Calu3 (cell line): Measurements from ENCODE around the gene CTRB1. TPM values are rescaled to one million over a fixed set of nuclear protein-coding genes. Genes with fewer than 3 reads are reported as not detected.
"Not testable (repeated sequence)": the region's sequence is repeated elsewhere in the genome, so short reads cannot be mapped to it uniquely, and the experiment has no call there.

ENCODE experiments used
- BruUV-seq: library from RNA; stranded (reverse); fragments of 400-500 nt; replicated peaks from 2 replicates; lab custom pipeline; 2021; lab: Mats Ljungman, UMichigan
- CTCF ChIA-PET: fragments of 300-600 bp; sonication (Branson Sonifier 250); formaldehyde crosslinking; loops from one replicate; lab custom pipeline; 2022; ENCODE audit warnings: antibody characterized with exemption; lab: Charles Lee
- DNase-seq: peaks from one replicate; pipeline ENCODE4 v3.0.0; 2022
- H3K27ac Mint-ChIP-seq: one replicate; pipeline ENCODE4 v1.8.0; 2022; ENCODE audit warnings: mixed read lengths; ENCODE audit not compliant: unreplicated experiment
- H3K27me3 Mint-ChIP-seq: one replicate; pipeline ENCODE4 v1.8.0; 2022; ENCODE audit warnings: mixed read lengths; ENCODE audit not compliant: unreplicated experiment
- H3K36me3 Mint-ChIP-seq: one replicate; pipeline ENCODE4 v1.8.0; 2022; ENCODE audit warnings: mild to moderate bottlenecking, moderate library complexity, mixed read lengths; ENCODE audit not compliant: insufficient read depth, unreplicated experiment
- H3K4me1 Mint-ChIP-seq: one replicate; pipeline ENCODE4 v1.8.0; 2022; ENCODE audit warnings: mild to moderate bottlenecking, low read depth, mixed read lengths; ENCODE audit not compliant: unreplicated experiment
- H3K4me3 Mint-ChIP-seq: one replicate; pipeline ENCODE4 v1.8.0; 2022; ENCODE audit warnings: mild to moderate bottlenecking, low read depth, moderate library complexity, mixed read lengths; ENCODE audit not compliant: unreplicated experiment
- H3K9me3 Mint-ChIP-seq: one replicate; pipeline ENCODE4 v1.8.0; 2022; ENCODE audit warnings: low read depth, mixed read lengths; ENCODE audit not compliant: unreplicated experiment
- intact Hi-C: fragments of 100-400 bp; cut with micrococcal nuclease; formaldehyde crosslinking; loops from one replicate; pipeline ENCODE4 v1.10.0; 2022; ENCODE audit not compliant: unreplicated experiment
- total RNA-seq: library from RNA; stranded (reverse); gene quantifications from 2 replicates; pipeline ENCODE4 v1.2.3, GENCODE V29; 2022
- TF ChIP-seq, protein P1 (sequence below): fragments of 200-600 bp; IDR thresholded peaks from one replicate; pipeline ENCODE4 v1.8.0; 2022; ENCODE audit warnings: antibody characterized with exemption; ENCODE audit not compliant: unreplicated experiment

CTRB1 gene
- total RNA-seq, 1 experiment from 2014 or later = not detected

DNA sequence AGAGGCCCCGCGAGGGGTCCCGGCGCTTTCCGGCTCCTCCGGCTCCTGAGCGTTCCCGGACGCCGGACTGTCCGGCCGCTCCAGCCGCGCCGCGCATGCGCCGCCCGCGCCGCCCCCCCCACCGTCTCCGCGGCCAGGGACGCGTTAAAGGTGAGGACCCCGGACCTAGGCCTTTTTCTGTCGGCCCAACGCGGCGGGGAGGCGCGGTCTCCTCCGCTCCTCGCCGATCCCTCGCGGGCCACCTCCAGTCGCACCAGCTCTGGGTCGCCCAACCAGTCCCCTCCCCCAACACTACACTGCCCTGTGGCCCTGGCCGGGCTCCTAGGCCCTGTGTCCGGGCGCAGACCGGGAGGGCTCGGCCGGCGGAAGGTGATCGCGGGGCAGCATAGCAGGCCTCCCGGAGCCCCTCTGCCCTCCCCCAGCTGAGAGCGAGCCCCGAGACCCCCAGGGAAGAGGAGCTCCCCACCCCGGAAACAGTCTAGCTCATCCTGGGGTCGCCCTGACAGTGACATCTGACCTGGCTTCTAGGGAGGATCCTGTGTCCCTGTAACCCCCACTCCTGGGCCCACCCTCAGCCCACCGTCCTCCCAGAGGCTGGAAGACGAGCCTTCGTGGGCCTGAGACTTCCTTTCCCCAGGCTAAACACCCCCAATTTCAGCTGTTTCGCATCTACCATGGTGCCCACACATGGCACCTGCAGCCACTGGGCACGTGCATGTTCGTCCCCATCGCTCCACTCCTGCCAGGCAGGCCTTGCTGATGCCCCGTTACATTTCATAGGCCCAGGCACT, 47.3 kb downstream of the CTRB1 start:
- DNase-seq = peak; percentile 89
- intact Hi-C loops = loop anchor here (2.0 kb wide), 1 partner anchor 21 kb away; no protein-coding TSS in a partner anchor
- H3K36me3 Mint-ChIP-seq = peaks cover 54% of the 10 kb centered on the region
- H3K4me3 Mint-ChIP-seq = peak overlapping the region; percentile 89
- H3K9me3 Mint-ChIP-seq = no peaks in the 10 kb centered on the region
- TF ChIP-seq, protein P1, sequence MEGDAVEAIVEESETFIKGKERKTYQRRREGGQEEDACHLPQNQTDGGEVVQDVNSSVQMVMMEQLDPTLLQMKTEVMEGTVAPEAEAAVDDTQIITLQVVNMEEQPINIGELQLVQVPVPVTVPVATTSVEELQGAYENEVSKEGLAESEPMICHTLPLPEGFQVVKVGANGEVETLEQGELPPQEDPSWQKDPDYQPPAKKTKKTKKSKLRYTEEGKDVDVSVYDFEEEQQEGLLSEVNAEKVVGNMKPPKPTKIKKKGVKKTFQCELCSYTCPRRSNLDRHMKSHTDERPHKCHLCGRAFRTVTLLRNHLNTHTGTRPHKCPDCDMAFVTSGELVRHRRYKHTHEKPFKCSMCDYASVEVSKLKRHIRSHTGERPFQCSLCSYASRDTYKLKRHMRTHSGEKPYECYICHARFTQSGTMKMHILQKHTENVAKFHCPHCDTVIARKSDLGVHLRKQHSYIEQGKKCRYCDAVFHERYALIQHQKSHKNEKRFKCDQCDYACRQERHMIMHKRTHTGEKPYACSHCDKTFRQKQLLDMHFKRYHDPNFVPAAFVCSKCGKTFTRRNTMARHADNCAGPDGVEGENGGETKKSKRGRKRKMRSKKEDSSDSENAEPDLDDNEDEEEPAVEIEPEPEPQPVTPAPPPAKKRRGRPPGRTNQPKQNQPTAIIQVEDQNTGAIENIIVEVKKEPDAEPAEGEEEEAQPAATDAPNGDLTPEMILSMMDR = no peak
- H3K27me3 Mint-ChIP-seq = no peaks in the 10 kb centered on the region
- H3K4me1 Mint-ChIP-seq = peaks cover 53% of the 10 kb centered on the region
- CTCF ChIA-PET = interaction anchor here (0.7 to 1.2 kb wide), 2 partner anchors 13 to 39 kb away, joined by 3 read pairs; no protein-coding TSS in a partner anchor
- peak overlapping the region; percentile 90 for H3K27ac Mint-ChIP-seq
- TSS peak; percentile 68 for BruUV-seq

DNA sequence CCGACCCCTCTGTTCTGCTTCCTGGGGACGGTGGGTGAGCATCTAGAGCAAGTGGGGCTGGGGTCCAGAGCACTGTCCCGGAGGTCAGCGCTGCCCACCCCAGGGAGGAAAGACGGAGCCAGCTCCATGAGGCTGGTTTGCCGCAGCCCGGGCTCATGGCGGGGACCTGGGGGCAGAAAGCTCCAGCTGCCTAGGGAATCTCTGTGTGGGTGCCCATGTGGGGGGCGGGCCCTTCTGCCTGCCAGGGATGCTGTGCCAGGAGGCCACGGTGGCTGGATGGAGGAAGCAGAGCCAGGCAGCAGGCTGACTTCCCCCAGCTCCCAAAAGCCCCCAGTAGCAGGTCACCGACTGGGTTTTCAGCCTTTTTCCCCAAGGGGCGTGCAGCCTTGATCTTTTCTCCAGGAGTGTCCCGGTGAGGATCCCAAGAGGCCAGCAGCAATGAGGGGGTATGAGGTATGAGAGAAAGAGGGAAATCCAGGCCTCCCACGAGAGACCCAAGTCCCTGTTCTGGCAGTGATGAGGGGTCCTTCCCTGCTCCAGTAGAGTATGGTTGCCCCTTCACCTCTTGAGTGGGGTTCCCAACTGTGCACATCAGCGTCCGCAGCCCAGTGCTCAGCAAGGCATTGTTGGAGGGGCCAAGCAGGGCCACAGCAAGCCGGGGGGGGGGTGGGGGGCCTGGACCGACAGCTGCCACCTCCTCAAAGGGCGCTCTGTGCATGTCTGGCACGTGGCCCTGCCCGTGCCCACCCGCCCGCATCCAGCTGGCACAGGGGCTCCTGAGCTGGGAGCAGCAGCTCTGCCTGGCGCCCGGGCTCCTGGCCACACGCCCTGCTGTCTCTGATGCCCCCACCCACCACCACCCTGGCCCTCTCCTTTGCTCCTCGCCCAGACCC, 48.2 kb downstream of the CTRB1 start:
- Mint-ChIP-seq H3K9me3 (no peaks in the 10 kb centered on the region), H3K27ac (peak overlapping the region; percentile 90), H3K4me3 (peak overlapping the region; percentile 89), H3K4me1 (peaks cover 44% of the 10 kb centered on the region), H3K27me3 (no peaks in the 10 kb centered on the region), H3K36me3 (peaks cover 52% of the 10 kb centered on the region)
- no TSS peak for BruUV-seq
- TF ChIP-seq, protein P1 = no peak
- intact Hi-C loops = no loop called here
- CTCF ChIA-PET = interaction anchor here (0.6 to 1.2 kb wide), 3 partner anchors 39 to 305 kb away, joined by 3 to 4 read pairs (median 3); no protein-coding TSS in a partner anchor
- DNase-seq = no peak

DNA sequence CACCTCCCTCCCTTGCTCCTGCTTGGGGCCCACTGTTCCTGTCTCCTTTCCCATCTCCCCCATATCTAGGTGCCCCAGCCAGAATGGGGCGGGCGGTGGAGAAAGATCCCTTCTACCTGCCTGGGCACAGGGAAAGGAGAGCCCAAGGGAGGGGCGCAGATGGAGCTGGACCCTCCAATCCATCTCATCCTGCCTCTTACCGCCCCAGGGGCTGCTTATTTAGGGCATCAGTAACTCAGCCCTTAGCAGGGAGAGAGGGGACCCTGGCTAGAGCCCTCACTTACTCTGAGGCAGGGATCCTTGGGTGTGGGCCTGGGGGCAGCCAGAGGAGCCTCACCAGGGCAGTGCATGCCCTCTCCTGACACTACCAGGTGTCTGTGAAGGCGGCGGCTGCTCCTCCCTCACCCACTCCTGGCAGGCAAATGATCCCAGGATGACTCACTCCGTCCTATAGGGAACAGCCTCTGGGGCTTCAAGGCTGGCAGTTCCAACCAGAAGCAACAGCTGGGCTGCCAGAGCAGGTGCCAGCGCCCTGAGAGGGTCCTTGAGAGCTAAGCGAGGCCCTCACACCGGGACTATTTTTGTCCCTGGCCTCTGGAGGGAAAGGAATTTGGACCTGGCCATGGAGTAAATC, 49.0 kb downstream of the CTRB1 start:
- TF ChIP-seq, protein P1 = no peak
- no peak overlapping the region for H3K4me3 Mint-ChIP-seq
- intact Hi-C loops = no loop called here
- peaks cover 45% of the 10 kb centered on the region for H3K36me3 Mint-ChIP-seq
- no TSS peak for BruUV-seq
- H3K4me1 Mint-ChIP-seq = peaks cover 41% of the 10 kb centered on the region
- H3K9me3 Mint-ChIP-seq = no peaks in the 10 kb centered on the region
- CTCF ChIA-PET = interaction anchor here (0.7 to 0.9 kb wide), 2 partner anchors 34 to 305 kb away, joined by 3 to 4 read pairs; no protein-coding TSS in a partner anchor
- no peak overlapping the region for H3K27ac Mint-ChIP-seq
- H3K27me3 Mint-ChIP-seq = no peaks in the 10 kb centered on the region
- peak; percentile 76 for DNase-seq

DNA sequence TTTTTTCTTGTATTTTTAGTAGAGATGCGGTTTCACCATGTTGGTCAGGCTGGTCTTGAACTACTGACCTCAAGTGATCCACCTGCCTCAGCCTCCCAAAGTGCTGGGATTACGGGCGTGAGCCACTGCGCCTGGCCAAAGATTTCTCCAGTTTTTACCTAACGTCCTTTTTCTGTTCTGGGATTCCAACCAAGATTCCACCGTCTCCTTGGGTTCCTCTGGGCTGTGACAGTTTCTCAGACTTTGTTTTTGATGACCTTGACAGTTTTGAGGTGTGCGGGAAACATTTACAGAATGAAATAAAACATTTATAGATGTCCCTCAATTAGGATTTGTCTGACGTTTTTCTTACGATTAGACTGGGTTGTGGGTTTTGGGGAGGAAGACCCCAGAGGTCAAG, 50.6 kb downstream of the CTRB1 start:
- peaks cover 39% of the 10 kb centered on the region for H3K4me1 Mint-ChIP-seq
- DNase-seq, intact Hi-C loops, H3K27ac Mint-ChIP-seq, CTCF ChIA-PET, H3K27me3 Mint-ChIP-seq, H3K4me3 Mint-ChIP-seq, H3K9me3 Mint-ChIP-seq, BruUV-seq: not testable (repeated sequence)
- peaks cover 34% of the 10 kb centered on the region for H3K36me3 Mint-ChIP-seq
